GM23248 (cell line): ENCODE results near the gene KL. TPM values are rescaled to one million over a fixed set of nuclear protein-coding genes. Genes with fewer than 3 reads are reported as not detected.

Experiments
- DNase-seq: peaks from one replicate; pipeline ENCODE4 v3.0.0-alpha.2; 2015
- H2AFZ ChIP-seq: fragments of 200-600 bp; sonication (generic); 2 replicates; pipeline ENCODE4 v1.6.1; 2016; ENCODE audit warnings: antibody characterized with exemption
- H3F3A ChIP-seq: fragments of 200-600 bp; sonication (generic); 2 replicates; pipeline ENCODE4 v1.6.1; 2016; ENCODE audit warnings: mild to moderate bottlenecking, antibody characterized with exemption, mixed run types; ENCODE audit not compliant: insufficient read depth
- H3K27ac ChIP-seq: fragments of 200-600 bp; sonication (generic); 2 replicates; pipeline ENCODE4 v1.5.1; 2016; ENCODE audit warnings: mild to moderate bottlenecking
- H3K27me3 ChIP-seq: fragments of 200-600 bp; sonication (generic); replicated peaks from 2 replicates; pipeline ENCODE4 v1.6.1; 2016; ENCODE audit warnings: mild to moderate bottlenecking; ENCODE audit not compliant: insufficient read depth
- H3K36me3 ChIP-seq: fragments of 200-600 bp; sonication (generic); 2 replicates; pipeline ENCODE4 v1.6.1; 2016; ENCODE audit warnings: low read depth, mild to moderate bottlenecking
- H3K4me1 ChIP-seq: fragments of 200-600 bp; sonication (generic); 2 replicates; pipeline ENCODE4 v1.6.1; 2016; ENCODE audit warnings: mild to moderate bottlenecking; ENCODE audit not compliant: insufficient read depth
- H3K4me2 ChIP-seq: fragments of 200-600 bp; sonication (generic); one replicate; pipeline ENCODE4 v1.6.1; 2016; ENCODE audit warnings: mild to moderate bottlenecking; ENCODE audit not compliant: unreplicated experiment
- H3K4me3 ChIP-seq: fragments of 200-600 bp; sonication (generic); 2 replicates; pipeline ENCODE4 v1.5.1; 2016; ENCODE audit warnings: mild to moderate bottlenecking
- H3K79me2 ChIP-seq: fragments of 200-600 bp; sonication (generic); 2 replicates; pipeline ENCODE4 v1.6.1; 2016; ENCODE audit warnings: mild to moderate bottlenecking; ENCODE audit not compliant: insufficient read depth
- H3K9ac ChIP-seq: fragments of 200-600 bp; sonication (generic); 2 replicates; pipeline ENCODE4 v1.6.1; 2016; ENCODE audit warnings: mild to moderate bottlenecking
- H3K9me2 ChIP-seq: fragments of 200-600 bp; sonication (generic); 2 replicates; pipeline ENCODE4 v1.6.1; 2016; ENCODE audit warnings: mixed run types, mild to moderate bottlenecking, moderate library complexity; ENCODE audit not compliant: insufficient read depth
- H3K9me3 ChIP-seq: fragments of 200-600 bp; sonication (generic); one replicate; pipeline ENCODE4 v1.6.1; 2017; ENCODE audit warnings: low read depth
- H4K20me1 ChIP-seq: fragments of 200-600 bp; sonication (generic); 2 replicates; pipeline ENCODE4 v1.6.0; 2016; ENCODE audit not compliant: insufficient read depth
- EZH2 ChIP-seq: fragments of 200-600 bp; sonication (generic); IDR thresholded peaks from 2 replicates; pipeline ENCODE4 v1.6.1; 2018; ENCODE audit warnings: antibody characterized with exemption, mild to moderate bottlenecking; ENCODE audit not compliant: insufficient read depth, poor library complexity, severe bottlenecking
- EZH2phosphoT487 ChIP-seq: fragments of 200-600 bp; sonication (generic); IDR thresholded peaks from 2 replicates; pipeline ENCODE4 v1.6.1; 2018; ENCODE audit warnings: antibody characterized with exemption, moderate library complexity, mild to moderate bottlenecking, low read depth; ENCODE audit not compliant: insufficient read depth
- WGBS, 2 experiments: methylation state at CpG; one replicate each; pipeline ENCODE4 v1.1.6; 2015 to 2017; ENCODE audit warnings: low lambda C conversion rate in 2 of 2, low coverage in 1 of 2; ENCODE audit errors: missing lambda C conversion rate in 2 of 2; 5-methylcytosine and 5-hydroxymethylcytosine counted together
- in situ Hi-C: fragments of 300-500 bp; cut with MboI; formaldehyde crosslinking; loops from 2 replicates; pipeline ENCODE4 v1.15.0; 2020
- polyA plus RNA-seq: library from polyadenylated mRNA; unstranded; fragments of >200 nt; fragmentation: Nextera tagmentation; extraction: Ambion mirVana; gene quantifications from 2 replicates; pipeline ENCODE4 v1.2.1, GENCODE V29; 2016
- total RNA-seq: library from RNA; depleted of rRNA; stranded (reverse); fragments of >200 nt; shearing (Covaris generic); gene quantifications from 2 replicates; pipeline ENCODE4 v1.2.3, GENCODE V29; 2014

The KL gene
- total and polyA plus RNA-seq, 2 experiments from 2014 or later: 0.22 TPM; not detected in 1

GRCh38 chr13:33060815-33061214, 44.6 kb downstream of the KL start:
- Histone ChIP-seq H3K79me2 (no peaks in the 10 kb centered on the region), H3K9ac (no peak overlapping the region), H3K9me3 (no peaks in the 10 kb centered on the region), H4K20me1 (no peaks in the 10 kb centered on the region), H3K9me2 (no peaks in the 10 kb centered on the region), H3K4me3 (no peak overlapping the region), H2AFZ (no peak overlapping the region), H3K4me2 (no peak overlapping the region), H3F3A (no peaks in the 10 kb centered on the region), H3K27me3 (no peaks in the 10 kb centered on the region), H3K36me3 (no peaks in the 10 kb centered on the region), H3K4me1 (no peaks in the 10 kb centered on the region), H3K27ac (no peak overlapping the region)
- WGBS, 2 experiments: 88 to 91% methylated on average over 15 of the region's 15 CpGs
- no peak for DNase-seq
- no peak for TF ChIP-seq EZH2
- in situ Hi-C loops: no loop called here

GRCh38 chr13:33066329-33066728, 50.1 kb downstream of the KL start:
- no peaks in the 10 kb centered on the region for H3K9me3 ChIP-seq
- no peaks in the 10 kb centered on the region for H3F3A ChIP-seq
- in situ Hi-C loops: no loop called here
- no peaks in the 10 kb centered on the region for H3K9me2 ChIP-seq
- no peak for DNase-seq
- no peaks in the 10 kb centered on the region for H3K4me1 ChIP-seq
- no peak overlapping the region for H3K27ac ChIP-seq
- no peaks in the 10 kb centered on the region for H3K79me2 ChIP-seq
- no peak overlapping the region for H3K9ac ChIP-seq
- no peak overlapping the region for H3K4me3 ChIP-seq
- TF ChIP-seq EZH2phosphoT487: no peak
- TF ChIP-seq EZH2: no peak
- no peaks in the 10 kb centered on the region for H4K20me1 ChIP-seq
- no peaks in the 10 kb centered on the region for H3K36me3 ChIP-seq
- no peak overlapping the region for H3K4me2 ChIP-seq
- no peak overlapping the region for H2AFZ ChIP-seq
- WGBS, 2 experiments: 93 to 97% methylated on average over 18 of the region's 18 CpGs
- no peaks in the 10 kb centered on the region for H3K27me3 ChIP-seq

DNA sequence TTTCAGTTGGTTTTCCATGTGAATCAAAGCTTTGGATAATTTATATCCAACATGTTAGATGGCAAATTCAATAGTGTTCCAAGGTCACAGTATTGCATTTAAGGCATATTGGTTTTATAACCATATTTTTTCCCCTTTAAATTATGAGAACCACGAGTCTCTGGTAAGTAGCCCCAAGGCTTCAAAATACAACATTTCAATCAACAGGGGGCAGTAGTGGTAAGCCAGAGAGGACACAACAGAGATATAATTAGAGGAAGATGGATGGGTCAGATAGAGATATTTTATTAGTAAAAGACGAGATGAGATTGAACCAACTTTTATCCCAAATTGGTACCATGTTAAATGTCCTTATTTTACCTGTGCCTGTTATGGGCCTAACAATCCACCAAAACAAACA, 53.1 kb downstream of the KL start:
- Histone ChIP-seq H3K36me3 (no peaks in the 10 kb centered on the region), H3K27ac (no peak overlapping the region), H3K4me2 (no peak overlapping the region), H4K20me1 (no peaks in the 10 kb centered on the region), H3F3A (no peaks in the 10 kb centered on the region), H3K4me1 (no peaks in the 10 kb centered on the region), H3K79me2 (no peaks in the 10 kb centered on the region), H3K9ac (no peak overlapping the region), H2AFZ (no peak overlapping the region), H3K9me3 (no peaks in the 10 kb centered on the region), H3K9me2 (no peaks in the 10 kb centered on the region), H3K27me3 (no peaks in the 10 kb centered on the region), H3K4me3 (no peak overlapping the region)
- DNase-seq: no peak
- no peak for TF ChIP-seq EZH2
- no peak for TF ChIP-seq EZH2phosphoT487
- in situ Hi-C loops: no loop called here
- 75 to 76% methylated on average over 2 of the region's 2 CpGs for WGBS, 2 experiments

GRCh38 chr13:33070713-33071112, 54.5 kb downstream of the KL start:
- peak; percentile 21 for DNase-seq
- Histone ChIP-seq H3K9me3 (no peaks in the 10 kb centered on the region), H3K9ac (no peak overlapping the region), H3F3A (no peaks in the 10 kb centered on the region), H3K4me2 (no peak overlapping the region), H2AFZ (no peak overlapping the region), H3K79me2 (no peaks in the 10 kb centered on the region), H3K4me1 (no peaks in the 10 kb centered on the region), H3K27me3 (no peaks in the 10 kb centered on the region), H3K36me3 (no peaks in the 10 kb centered on the region), H3K9me2 (no peaks in the 10 kb centered on the region), H3K4me3 (no peak overlapping the region), H3K27ac (no peak overlapping the region), H4K20me1 (no peaks in the 10 kb centered on the region)
- in situ Hi-C loops: no loop called here
- TF ChIP-seq EZH2phosphoT487 (no peak), EZH2 (no peak)
- whole genome bisulfite sequencing, 2 experiments: 82 to 86% methylated on average over 2 of the region's 2 CpGs

DNA sequence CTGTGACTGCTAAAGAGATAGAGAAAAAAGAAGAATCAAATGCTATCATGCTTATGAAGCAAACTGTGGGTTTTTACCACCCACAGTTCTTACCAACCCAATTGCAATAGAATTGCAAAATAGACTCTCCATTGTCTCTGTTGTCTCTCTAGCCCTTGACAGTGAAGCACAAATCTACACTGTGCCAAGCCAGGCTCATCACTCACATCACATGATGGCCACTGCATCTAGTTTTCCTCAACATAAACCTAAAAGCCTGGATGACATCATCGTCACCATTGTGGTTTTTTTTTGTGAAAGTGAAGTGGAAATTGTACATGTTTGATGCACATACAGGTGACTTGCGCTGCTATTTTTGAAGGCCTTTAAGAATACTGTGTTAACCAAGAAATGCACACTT, 56.1 kb downstream of the KL start:
- Histone ChIP-seq H2AFZ (no peak overlapping the region), H3K9me3 (no peaks in the 10 kb centered on the region), H3K27ac (no peak overlapping the region), H3K9ac (no peak overlapping the region), H3K36me3 (no peaks in the 10 kb centered on the region), H3K4me2 (no peak overlapping the region), H4K20me1 (no peaks in the 10 kb centered on the region), H3K27me3 (no peaks in the 10 kb centered on the region), H3K4me1 (no peaks in the 10 kb centered on the region), H3K9me2 (no peaks in the 10 kb centered on the region), H3K4me3 (no peak overlapping the region), H3F3A (no peaks in the 10 kb centered on the region), H3K79me2 (no peaks in the 10 kb centered on the region)
- TF ChIP-seq EZH2: no peak
- no peak for TF ChIP-seq EZH2phosphoT487
- 92 to 95% methylated on average over 2 of the region's 2 CpGs for WGBS, 2 experiments
- in situ Hi-C loops: no loop called here
- DNase-seq: peak; percentile 7
